PC-3 (cell line): Measurements from ENCODE around the gene TMEM190. TPM values are rescaled to one million over a fixed set of nuclear protein-coding genes. Genes with fewer than 3 reads are reported as not detected.
"Not testable (repeated sequence)": the region's sequence is repeated elsewhere in the genome, so short reads cannot be mapped to it uniquely, and the experiment has no call there.

ENCODE experiments used
- ATAC-seq: fragments of 200-7000 bp; cut with Tn5 transposase; 2 replicates; pipeline ENCODE4 v1.9.1; 2020; ENCODE audit warnings: mild to moderate bottlenecking, moderate library complexity
- BruUV-seq: library from RNA; stranded (reverse); fragments of 400-500 nt; replicated peaks from 2 replicates; lab custom pipeline; 2021; lab: Mats Ljungman, UMichigan
- CTCF ChIA-PET: fragments of 300-600 bp; sonication (Branson Sonifier 250); formaldehyde crosslinking; loops from one replicate; lab custom pipeline; 2022; ENCODE audit warnings: antibody characterized with exemption; lab: Charles Lee
- POLR2A ChIA-PET: fragments of 300-600 bp; sonication (Branson Sonifier 250); formaldehyde crosslinking; loops from one replicate; lab custom pipeline; 2022; ENCODE audit warnings: antibody characterized with exemption; ENCODE audit not compliant: unreplicated experiment; lab: Charles Lee
- DNase-seq: peaks from one replicate; pipeline ENCODE4 v3.0.0-alpha.2; 2015
- H2AFZ ChIP-seq: fragments of 300-600 bp; sonication (generic); 2 replicates; pipeline ENCODE4 v1.6.0; 2016; ENCODE audit warnings: antibody characterized with exemption, low read length
- H3F3A ChIP-seq: fragments of 300-600 bp; sonication (generic); one replicate; pipeline ENCODE4 v1.6.0; 2017; ENCODE audit warnings: antibody characterized with exemption, low read length, control low read depth, mild to moderate bottlenecking; ENCODE audit not compliant: unreplicated experiment
- H3K27ac ChIP-seq: fragments of 300-600 bp; sonication (generic); 2 replicates; pipeline ENCODE4 v1.5.1; 2016; ENCODE audit warnings: mild to moderate bottlenecking, low read length
- H3K27me3 ChIP-seq: fragments of 300-600 bp; sonication (generic); 2 replicates; pipeline ENCODE4 v1.6.1; 2016; ENCODE audit warnings: low read length, mixed read lengths
- H3K36me3 ChIP-seq: fragments of 300-600 bp; sonication (generic); 2 replicates; pipeline ENCODE4 v1.6.1; 2016; ENCODE audit warnings: low read depth, mixed run types, low read length, mixed read lengths
- H3K4me1 ChIP-seq: fragments of 300-600 bp; sonication (generic); 2 replicates; pipeline ENCODE4 v1.5.1; 2016; ENCODE audit warnings: low read length; ENCODE audit not compliant: insufficient read depth
- H3K4me2 ChIP-seq: fragments of 300-600 bp; sonication (generic); 2 replicates; pipeline ENCODE4 v1.6.0; 2016; ENCODE audit warnings: low read length
- H3K4me3 ChIP-seq: fragments of 300-600 bp; sonication (generic); 2 replicates; pipeline ENCODE4 v1.5.1; 2016; ENCODE audit warnings: mild to moderate bottlenecking, low read length, mixed read lengths
- H3K79me2 ChIP-seq: fragments of 300-600 bp; sonication (generic); 2 replicates; pipeline ENCODE4 v1.6.1; 2017; ENCODE audit warnings: low read length, mixed read lengths
- H3K9ac ChIP-seq: fragments of 300-600 bp; sonication (generic); 2 replicates; pipeline ENCODE4 v1.6.0; 2016; ENCODE audit warnings: mild to moderate bottlenecking, low read length
- H3K9me2 ChIP-seq: fragments of 300-600 bp; sonication (generic); replicated peaks from 2 replicates; pipeline ENCODE4 v1.6.1; 2016; ENCODE audit warnings: mixed run types, low read length, mixed read lengths
- H3K9me3 ChIP-seq: fragments of 300-600 bp; sonication (generic); 2 replicates; pipeline ENCODE4 v1.6.1; 2016; ENCODE audit warnings: low read length, mixed read lengths
- H4K20me1 ChIP-seq: fragments of 300-600 bp; sonication (generic); 2 replicates; pipeline ENCODE4 v1.6.1; 2016; ENCODE audit warnings: low read length, mixed read lengths
- EZH2 ChIP-seq: fragments of 300-600 bp; sonication (generic); IDR thresholded peaks from one replicate; pipeline ENCODE4 v1.6.1; 2017; ENCODE audit warnings: antibody characterized with exemption, mild to moderate bottlenecking, low read length; ENCODE audit not compliant: unreplicated experiment
- EZH2phosphoT487 ChIP-seq: fragments of 300-600 bp; sonication (generic); IDR thresholded peaks from 2 replicates; pipeline ENCODE4 v1.6.1; 2018; ENCODE audit warnings: mild to moderate bottlenecking, antibody characterized with exemption, low read length, borderline replicate concordance
- intact Hi-C: fragments of 100-400 bp; cut with micrococcal nuclease; formaldehyde crosslinking; loops from 2 replicates; pipeline ENCODE4 v1.9.0; 2023
- total RNA-seq: library from RNA; depleted of rRNA; stranded (reverse); fragments of >200 nt; gene quantifications from 2 replicates; pipeline ENCODE4 v1.2.3, GENCODE V29; 2014
- TF ChIP-seq, protein P1 (sequence below): fragments of 300-600 bp; sonication (generic); conservative IDR thresholded peaks from 2 replicates; pipeline ENCODE4 v1.5.1; 2017; ENCODE audit warnings: antibody characterized with exemption, low read depth, mild to moderate bottlenecking, low read length

The TMEM190 gene
- total RNA-seq, 1 experiment from 2014 or later = not detected

DNA sequence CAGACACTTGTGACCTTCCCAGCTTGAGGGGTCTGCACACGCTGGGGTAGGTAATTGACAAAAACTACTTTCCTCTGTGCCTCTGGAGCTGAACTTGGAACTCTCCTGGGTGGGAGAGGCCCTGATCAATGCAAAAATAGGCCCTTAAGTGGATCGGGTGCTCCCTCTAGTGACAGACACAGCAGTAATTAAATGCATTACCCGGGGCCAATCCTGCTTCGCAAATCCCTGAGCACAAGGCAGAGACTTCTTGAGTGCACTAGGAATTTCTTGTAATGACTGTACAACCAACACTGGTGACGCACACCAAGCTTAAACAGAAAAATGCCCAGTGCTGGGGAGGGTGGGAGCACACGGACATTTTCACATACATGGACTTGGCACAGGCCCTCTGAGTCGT is 41.6 kb downstream of the TMEM190 start:
- no peak overlapping the region for H3K9ac ChIP-seq
- peak; percentile 96 for ATAC-seq
- no peak overlapping the region for H3K27ac ChIP-seq
- intact Hi-C loops = loop anchor here (1.0 kb wide), 3 partner anchors 126 to 277 kb away; no protein-coding TSS in a partner anchor
- no peaks in the 10 kb centered on the region for H3K9me2 ChIP-seq
- H2AFZ ChIP-seq = no peak overlapping the region
- no peaks in the 10 kb centered on the region for H4K20me1 ChIP-seq
- H3K4me1 ChIP-seq = no peaks in the 10 kb centered on the region
- BruUV-seq = no TSS peak
- TF ChIP-seq, protein P1, sequence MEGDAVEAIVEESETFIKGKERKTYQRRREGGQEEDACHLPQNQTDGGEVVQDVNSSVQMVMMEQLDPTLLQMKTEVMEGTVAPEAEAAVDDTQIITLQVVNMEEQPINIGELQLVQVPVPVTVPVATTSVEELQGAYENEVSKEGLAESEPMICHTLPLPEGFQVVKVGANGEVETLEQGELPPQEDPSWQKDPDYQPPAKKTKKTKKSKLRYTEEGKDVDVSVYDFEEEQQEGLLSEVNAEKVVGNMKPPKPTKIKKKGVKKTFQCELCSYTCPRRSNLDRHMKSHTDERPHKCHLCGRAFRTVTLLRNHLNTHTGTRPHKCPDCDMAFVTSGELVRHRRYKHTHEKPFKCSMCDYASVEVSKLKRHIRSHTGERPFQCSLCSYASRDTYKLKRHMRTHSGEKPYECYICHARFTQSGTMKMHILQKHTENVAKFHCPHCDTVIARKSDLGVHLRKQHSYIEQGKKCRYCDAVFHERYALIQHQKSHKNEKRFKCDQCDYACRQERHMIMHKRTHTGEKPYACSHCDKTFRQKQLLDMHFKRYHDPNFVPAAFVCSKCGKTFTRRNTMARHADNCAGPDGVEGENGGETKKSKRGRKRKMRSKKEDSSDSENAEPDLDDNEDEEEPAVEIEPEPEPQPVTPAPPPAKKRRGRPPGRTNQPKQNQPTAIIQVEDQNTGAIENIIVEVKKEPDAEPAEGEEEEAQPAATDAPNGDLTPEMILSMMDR = peak; percentile 97
- TF ChIP-seq EZH2phosphoT487 = no peak
- no peak for TF ChIP-seq EZH2
- H3K4me3 ChIP-seq = no peak overlapping the region
- ChIA-PET CTCF (interaction anchor here (0.7 to 0.9 kb wide), 2 partner anchors 8 to 43 kb away, joined by 3 read pairs; partner anchors contain the start of gene ISOC2), POLR2A (no interaction called here)
- no peaks in the 10 kb centered on the region for H3K27me3 ChIP-seq
- no peaks in the 10 kb centered on the region for H3F3A ChIP-seq
- no peak overlapping the region for H3K4me2 ChIP-seq
- H3K79me2 ChIP-seq = no peaks in the 10 kb centered on the region
- no peaks in the 10 kb centered on the region for H3K36me3 ChIP-seq
- DNase-seq = peak; percentile 93
- H3K9me3 ChIP-seq = no peaks in the 10 kb centered on the region

DNA sequence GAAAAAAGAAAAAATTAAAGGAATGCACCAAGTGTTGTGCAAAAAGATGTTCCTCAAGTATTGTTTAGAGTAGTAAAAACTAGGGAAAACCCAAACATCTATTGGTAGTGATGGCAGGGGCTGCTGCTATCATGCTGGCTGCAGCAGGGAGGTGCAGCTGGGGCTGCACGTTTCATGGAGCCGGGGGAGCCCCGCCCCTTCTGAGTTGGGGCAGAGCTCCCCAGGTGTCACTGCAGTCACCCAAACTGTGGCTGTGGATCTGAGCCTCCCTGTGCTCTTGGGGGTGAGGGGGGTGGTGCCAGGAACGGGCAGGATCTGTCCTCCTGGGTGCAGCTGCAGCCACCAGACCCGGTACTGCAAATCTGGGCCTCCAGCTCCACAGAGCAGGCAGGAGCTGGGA is 42.5 kb downstream of the TMEM190 start:
- intact Hi-C loops = no loop called here
- H3K9me2 ChIP-seq = no peaks in the 10 kb centered on the region
- BruUV-seq = no TSS peak
- no peak for DNase-seq
- H4K20me1 ChIP-seq = no peaks in the 10 kb centered on the region
- ChIA-PET POLR2A (no interaction called here), CTCF (no interaction called here)
- no peak overlapping the region for H3K27ac ChIP-seq
- no peaks in the 10 kb centered on the region for H3K79me2 ChIP-seq
- H3K27me3 ChIP-seq = 0 out of 2 replicates have a peak, but pooled peaks cover 4% of the 10 kb centered on the region
- H2AFZ ChIP-seq = no peak overlapping the region
- H3K4me3 ChIP-seq = no peak overlapping the region
- no peak overlapping the region for H3K4me2 ChIP-seq
- ATAC-seq = no peak
- no peaks in the 10 kb centered on the region for H3K4me1 ChIP-seq
- no peaks in the 10 kb centered on the region for H3K36me3 ChIP-seq
- no peak overlapping the region for H3K9ac ChIP-seq
- H3K9me3 ChIP-seq = no peaks in the 10 kb centered on the region
- H3F3A ChIP-seq = no peaks in the 10 kb centered on the region
- TF ChIP-seq, protein P1 = no peak
- TF ChIP-seq EZH2phosphoT487 = no peak
- no peak for TF ChIP-seq EZH2

GRCh38 chr19:55419624-55420236 is 43.1 kb downstream of the TMEM190 start:
- intact Hi-C loops = no loop called here
- Histone ChIP-seq H3K9me3 (no peaks in the 10 kb centered on the region), H3K79me2 (no peaks in the 10 kb centered on the region), H3K4me2 (no peak overlapping the region), H2AFZ (no peak overlapping the region), H3K36me3 (no peaks in the 10 kb centered on the region), H3K4me1 (no peaks in the 10 kb centered on the region), H3K9ac (no peak overlapping the region), H3K9me2 (no peaks in the 10 kb centered on the region), H3K27me3 (peaks cover 9% of the 10 kb centered on the region; the same call in 1 of the 2 replicates), H3F3A (no peaks in the 10 kb centered on the region), H4K20me1 (no peaks in the 10 kb centered on the region), H3K4me3 (no peak overlapping the region), H3K27ac (no peak overlapping the region)
- ChIA-PET POLR2A (no interaction called here), CTCF (no interaction called here)
- ATAC-seq = no peak
- BruUV-seq = no TSS peak
- DNase-seq = no peak
- TF ChIP-seq EZH2phosphoT487 (no peak), EZH2 (no peak)
- TF ChIP-seq, protein P1 = no peak

GRCh38 chr19:55421281-55421680 is 44.7 kb downstream of the TMEM190 start:
- H3F3A ChIP-seq, H3K4me3 ChIP-seq, ATAC-seq, intact Hi-C loops, H3K4me2 ChIP-seq, H4K20me1 ChIP-seq, H3K9me2 ChIP-seq, CTCF ChIA-PET, H3K79me2 ChIP-seq, H3K27ac ChIP-seq, H3K4me1 ChIP-seq, POLR2A ChIA-PET, H3K9me3 ChIP-seq, DNase-seq, H2AFZ ChIP-seq, BruUV-seq, H3K36me3 ChIP-seq, H3K9ac ChIP-seq: not testable (repeated sequence)
- peaks cover 17% of the 10 kb centered on the region; the same call in 1 of the 2 replicates for H3K27me3 ChIP-seq
